ENCODE results near the gene SPEN.

DNA sequence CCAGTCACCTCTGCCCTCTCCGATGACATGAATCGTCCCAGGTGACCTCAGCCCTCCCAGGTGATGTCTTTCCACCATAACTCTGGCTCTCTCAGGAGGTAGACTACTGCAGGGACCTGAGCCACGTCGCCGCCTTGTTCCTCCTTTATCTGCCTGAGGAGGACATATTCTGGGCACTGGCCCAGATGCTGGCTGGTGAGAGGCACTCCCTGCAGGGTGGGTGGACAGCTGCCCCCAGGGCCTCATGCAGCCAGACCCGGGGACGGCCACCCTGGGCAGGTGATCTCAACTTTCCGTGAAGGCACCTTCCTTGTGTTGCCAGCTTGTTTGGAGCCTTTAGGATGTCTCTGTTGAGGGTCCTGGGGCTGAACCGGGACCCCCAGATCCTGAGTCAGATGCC, 142.3 kb downstream of the SPEN start:
- TF ChIP-seq EZH2 (IDR thresholded peaks at IDR 0.05; ENCODE audit: borderline replicate concordance, control insufficient read depth, low read depth, low read length) (no peak), BRCA1 (IDR thresholded peaks at IDR 0.05; ENCODE audit: low read depth, low read length) (no peak), POLR2A (IDR thresholded peaks at IDR 0.05; ENCODE audit: low read depth, low read length) (no peak)
- TF ChIP-seq, protein P1, sequence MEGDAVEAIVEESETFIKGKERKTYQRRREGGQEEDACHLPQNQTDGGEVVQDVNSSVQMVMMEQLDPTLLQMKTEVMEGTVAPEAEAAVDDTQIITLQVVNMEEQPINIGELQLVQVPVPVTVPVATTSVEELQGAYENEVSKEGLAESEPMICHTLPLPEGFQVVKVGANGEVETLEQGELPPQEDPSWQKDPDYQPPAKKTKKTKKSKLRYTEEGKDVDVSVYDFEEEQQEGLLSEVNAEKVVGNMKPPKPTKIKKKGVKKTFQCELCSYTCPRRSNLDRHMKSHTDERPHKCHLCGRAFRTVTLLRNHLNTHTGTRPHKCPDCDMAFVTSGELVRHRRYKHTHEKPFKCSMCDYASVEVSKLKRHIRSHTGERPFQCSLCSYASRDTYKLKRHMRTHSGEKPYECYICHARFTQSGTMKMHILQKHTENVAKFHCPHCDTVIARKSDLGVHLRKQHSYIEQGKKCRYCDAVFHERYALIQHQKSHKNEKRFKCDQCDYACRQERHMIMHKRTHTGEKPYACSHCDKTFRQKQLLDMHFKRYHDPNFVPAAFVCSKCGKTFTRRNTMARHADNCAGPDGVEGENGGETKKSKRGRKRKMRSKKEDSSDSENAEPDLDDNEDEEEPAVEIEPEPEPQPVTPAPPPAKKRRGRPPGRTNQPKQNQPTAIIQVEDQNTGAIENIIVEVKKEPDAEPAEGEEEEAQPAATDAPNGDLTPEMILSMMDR (IDR thresholded peaks at IDR 0.05 in 2 of 3, conservative IDR thresholded peaks at IDR 0.05 in 1 of 3; ENCODE audit: control insufficient read depth in 2 of 3, extremely low read depth in 1 of 3, insufficient read depth in 1 of 3, low read depth in 3 of 3, low read length in 3 of 3) = no peak
- TF ChIP-seq, protein P2, sequence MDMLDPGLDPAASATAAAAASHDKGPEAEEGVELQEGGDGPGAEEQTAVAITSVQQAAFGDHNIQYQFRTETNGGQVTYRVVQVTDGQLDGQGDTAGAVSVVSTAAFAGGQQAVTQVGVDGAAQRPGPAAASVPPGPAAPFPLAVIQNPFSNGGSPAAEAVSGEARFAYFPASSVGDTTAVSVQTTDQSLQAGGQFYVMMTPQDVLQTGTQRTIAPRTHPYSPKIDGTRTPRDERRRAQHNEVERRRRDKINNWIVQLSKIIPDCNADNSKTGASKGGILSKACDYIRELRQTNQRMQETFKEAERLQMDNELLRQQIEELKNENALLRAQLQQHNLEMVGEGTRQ (IDR thresholded peaks at IDR 0.05; ENCODE audit: borderline replicate concordance, low read depth, low read length) = no peak
